HepG2 (cell line): ENCODE measurements around the gene SYMPK. TPM values are rescaled to one million over a fixed set of nuclear protein-coding genes. Genes with fewer than 3 reads are reported as not detected.
A peak's percentile ranks its signal among the peaks of the same experiment; 100 is the strongest.

Experiments
- BORCS8-MEF2B ChIP-seq: sonication (generic); formaldehyde crosslinking; IDR thresholded peaks from 2 replicates; pipeline ENCODE4 v1.8.0; 2022; ENCODE audit warnings: mild to moderate bottlenecking, missing genetic modification reagents
- CEBPB ChIP-seq: IDR thresholded peaks from 2 replicates; pipeline ENCODE4 v1.6.1; 2011; ENCODE audit warnings: low read depth, low read length, improper control_type of control experiment, borderline replicate concordance
- CTCF ChIP-seq: sonication (generic); formaldehyde crosslinking; IDR thresholded peaks from 2 replicates; pipeline ENCODE4 v1.5.0; 2020; ENCODE audit warnings: mild to moderate bottlenecking, missing genetic modification reagents, moderate library complexity
- EHMT2 ChIP-seq: fragments of 200-600 bp; sonication (generic); IDR thresholded peaks from 2 replicates; pipeline ENCODE4 v1.7.0; 2017; ENCODE audit warnings: antibody characterized with exemption, low read depth, low read length, borderline replicate concordance
- ETS1 ChIP-seq: sonication (generic); formaldehyde crosslinking; IDR thresholded peaks from 2 replicates; pipeline ENCODE4 v1.4.0; 2020; ENCODE audit warnings: missing genetic modification reagents
- JUND ChIP-seq: sonication (generic); formaldehyde crosslinking; IDR thresholded peaks from 2 replicates; pipeline ENCODE4 v1.8.0; 2022; ENCODE audit warnings: mild to moderate bottlenecking, missing genetic modification reagents
- KLF12 ChIP-seq: sonication (generic); formaldehyde crosslinking; IDR thresholded peaks from 2 replicates; pipeline ENCODE4 v1.4.0; 2020; ENCODE audit warnings: missing genetic modification reagents, borderline replicate concordance
- MIER3 ChIP-seq: IDR thresholded peaks from 2 replicates; pipeline ENCODE4 v1.6.1; 2016; ENCODE audit warnings: missing compliant biosample characterization, borderline replicate concordance
- SIX1 ChIP-seq: sonication (generic); formaldehyde crosslinking; IDR thresholded peaks from 2 replicates; pipeline ENCODE4 v1.4.0; 2020; ENCODE audit warnings: missing genetic modification reagents, borderline replicate concordance
- SMAD1 ChIP-seq: sonication (generic); formaldehyde crosslinking; IDR thresholded peaks from 2 replicates; pipeline ENCODE4 v1.4.0; 2020; ENCODE audit warnings: missing genetic modification reagents, low read depth, mild to moderate bottlenecking, borderline replicate concordance
- SRY ChIP-seq: sonication (generic); formaldehyde crosslinking; IDR thresholded peaks from 2 replicates; pipeline ENCODE4 v1.8.0; 2022; ENCODE audit warnings: mild to moderate bottlenecking, missing genetic modification reagents
- U2AF2 ChIP-seq: fragments of 200-400 bp; formaldehyde crosslinking; IDR thresholded peaks from 2 replicates; pipeline ENCODE4 v1.6.1; 2017; ENCODE audit warnings: low read depth, mild to moderate bottlenecking, low read length
- ZBTB7B ChIP-seq: sonication (generic); formaldehyde crosslinking; IDR thresholded peaks from 2 replicates; pipeline ENCODE4 v1.4.0; 2020; ENCODE audit warnings: missing genetic modification reagents
- ZNF362 ChIP-seq: sonication (generic); formaldehyde crosslinking; IDR thresholded peaks from 2 replicates; pipeline ENCODE4 v1.4.0; 2020; ENCODE audit warnings: missing genetic modification reagents, mild to moderate bottlenecking, borderline replicate concordance
- ZNF572 ChIP-seq: sonication (generic); formaldehyde crosslinking; IDR thresholded peaks from 2 replicates; pipeline ENCODE4 v1.5.1; 2020; ENCODE audit warnings: mild to moderate bottlenecking, missing genetic modification reagents
- ZNF83 ChIP-seq: sonication (generic); formaldehyde crosslinking; IDR thresholded peaks from 2 replicates; pipeline ENCODE4 v1.4.0; 2020; ENCODE audit warnings: missing genetic modification reagents, mild to moderate bottlenecking, borderline replicate concordance
- ZSCAN5A ChIP-seq: sonication (generic); formaldehyde crosslinking; IDR thresholded peaks from 2 replicates; pipeline ENCODE4 v1.8.0; 2022; ENCODE audit warnings: mild to moderate bottlenecking, missing genetic modification reagents, borderline replicate concordance
- polyA plus RNA-seq, 8 experiments: library from polyadenylated mRNA; depleted of rRNA in 3 of 8; stranded (reverse) in 7 of 8; unstranded in 1 of 8; fragments of >200 nt; fragmentation: Illumina TruSeq in 4 of 8; extraction: Trizol in 4 of 8; gene quantifications; 2 replicates each; pipeline versions ENCODE4 v1.2.1 to v1.2.3, GENCODE V29; 2011 to 2016; ENCODE audit warnings: low read depth in 4 of 8, missing spikeins in 1 of 8, mixed read lengths in 1 of 8; ENCODE audit not compliant: insufficient read depth in 1 of 8
- total RNA-seq, 5 experiments: library from RNA; depleted of rRNA; stranded (reverse); fragments of >200 nt; fragmentation: Illumina TruSeq; extraction: Trizol; gene quantifications; 2 replicates each; pipeline ENCODE4 v1.2.3, GENCODE V29; 2016; ENCODE audit warnings: low read depth in 1 of 5

Gene SYMPK
- total and polyA plus RNA-seq, 2 of the 13 experiments (the other 11 are each of a cell fraction or from before 2014, with no cell fraction given): 21.9 to 55.7 TPM

GRCh38 chr19:45882652-45883585, 20.0 kb upstream of the SYMPK start (continued):
- TF ChIP-seq KLF12 (CRISPR knock-in tag) (0 out of 2 replicates have a peak, but pooled peaks have one; percentile 22), SRY (CRISPR knock-in tag) (peak; percentile 4; the same call in 1 of the 2 replicates), JUND (CRISPR knock-in tag) (no peak), ZSCAN5A (CRISPR knock-in tag) (peak; percentile 50; the same call in 1 of the 2 replicates), CTCF (peak; percentile 97), CEBPB (no peak), SMAD1 (peak; percentile 55; the same call in 1 of the 2 replicates), ZNF83 (peak; percentile 9; the same call in 1 of the 2 replicates), MIER3 (CRISPR knock-in tag) (peak; percentile 90), EHMT2 (no peak), ZNF572 (no peak), ZBTB7B (CRISPR knock-in tag) (peak; percentile 86), ZNF362 (CRISPR knock-in tag) (peak; percentile 92), BORCS8-MEF2B (CRISPR knock-in tag) (0 out of 2 replicates have a peak, but pooled peaks have one; percentile 35), ETS1 (CRISPR knock-in tag) (no peak), U2AF2 (no peak), SIX1 (CRISPR knock-in tag) (peak; percentile 58)
